MM.1S (cell line): ENCODE measurements around the gene KRTAP2-3.

ENCODE experiments used
- DNase-seq: peaks from one replicate; pipeline ENCODE4 v3.0.0-alpha.2; 2015
- H2AFZ ChIP-seq: fragments of 300-600 bp; sonication (generic); 2 replicates; pipeline ENCODE4 v1.6.0; 2016; ENCODE audit warnings: antibody characterized with exemption, low read length
- H3F3A ChIP-seq: fragments of 300-600 bp; sonication (generic); 2 replicates; pipeline ENCODE4 v1.6.1; 2016; ENCODE audit warnings: mild to moderate bottlenecking, antibody characterized with exemption, low read length, moderate library complexity, mixed read lengths; ENCODE audit not compliant: insufficient read depth
- H3K27ac ChIP-seq: fragments of 300-600 bp; sonication (generic); 2 replicates; pipeline ENCODE4 v1.5.1; 2016; ENCODE audit warnings: mild to moderate bottlenecking, low read length
- H3K27me3 ChIP-seq: fragments of 300-600 bp; sonication (generic); replicated peaks from 2 replicates; pipeline ENCODE4 v1.6.0; 2016; ENCODE audit warnings: low read length; ENCODE audit not compliant: insufficient read depth
- H3K36me3 ChIP-seq: fragments of 300-600 bp; sonication (generic); replicated peaks from 2 replicates; pipeline ENCODE4 v1.6.1; 2016; ENCODE audit warnings: mild to moderate bottlenecking, low read length, mixed read lengths; ENCODE audit not compliant: insufficient read depth
- H3K4me1 ChIP-seq: fragments of 300-600 bp; sonication (generic); 2 replicates; pipeline ENCODE4 v1.6.1; 2016; ENCODE audit warnings: low read length, mixed read lengths
- H3K4me2 ChIP-seq: fragments of 300-600 bp; sonication (generic); 2 replicates; pipeline ENCODE4 v1.6.0; 2016; ENCODE audit warnings: low read depth, low read length
- H3K4me3 ChIP-seq: fragments of 300-600 bp; sonication (generic); 2 replicates; pipeline ENCODE4 v1.5.1; 2016; ENCODE audit warnings: low read length, mixed read lengths
- H3K79me2 ChIP-seq: fragments of 300-600 bp; sonication (generic); 2 replicates; pipeline ENCODE4 v1.6.1; 2016; ENCODE audit warnings: mixed run types, low read length, mixed read lengths
- H3K9ac ChIP-seq: fragments of 300-600 bp; sonication (generic); 2 replicates; pipeline ENCODE4 v1.6.1; 2016; ENCODE audit warnings: low read length, mixed read lengths
- H3K9me2 ChIP-seq: fragments of 300-600 bp; sonication (generic); replicated peaks from 2 replicates; pipeline ENCODE4 v1.6.1; 2016; ENCODE audit warnings: mild to moderate bottlenecking, low read length, mixed read lengths; ENCODE audit not compliant: insufficient read depth
- H3K9me3 ChIP-seq: fragments of 300-600 bp; sonication (generic); replicated peaks from 2 replicates; pipeline ENCODE4 v1.6.1; 2016; ENCODE audit warnings: mild to moderate bottlenecking, low read length, mixed read lengths; ENCODE audit not compliant: insufficient read depth
- H4K20me1 ChIP-seq: fragments of 300-600 bp; sonication (generic); 2 replicates; pipeline ENCODE4 v1.6.1; 2016; ENCODE audit warnings: mild to moderate bottlenecking, low read length, moderate library complexity, mixed read lengths; ENCODE audit not compliant: insufficient read depth
- EZH2 ChIP-seq: fragments of 300-600 bp; sonication (generic); optimal IDR thresholded peaks from 2 replicates; pipeline ENCODE3; 2017; ENCODE audit warnings: low read depth, mild to moderate bottlenecking, antibody characterized with exemption, low read length, mixed read lengths
- EZH2phosphoT487 ChIP-seq: fragments of 300-600 bp; sonication (generic); IDR thresholded peaks from 2 replicates; pipeline ENCODE4 v1.6.1; 2018; ENCODE audit warnings: antibody characterized with exemption, low read length
- TF ChIP-seq, protein P1 (sequence below): fragments of 300-600 bp; sonication (generic); IDR thresholded peaks from 2 replicates; pipeline ENCODE4 v1.5.1; 2016; ENCODE audit warnings: antibody characterized with exemption, low read length, mixed read lengths

Gene KRTAP2-3

GRCh38 chr17:41020336-41020735 is 39.6 kb downstream of the KRTAP2-3 start:
- no peaks in the 10 kb centered on the region for H3K27me3 ChIP-seq
- H3K36me3 ChIP-seq, result no peaks in the 10 kb centered on the region
- no peak overlapping the region for H3K4me3 ChIP-seq
- no peaks in the 10 kb centered on the region for H3K4me1 ChIP-seq
- no peaks in the 10 kb centered on the region for H3F3A ChIP-seq
- no peak overlapping the region for H3K27ac ChIP-seq
- no peaks in the 10 kb centered on the region for H3K79me2 ChIP-seq
- no peak for DNase-seq
- H4K20me1 ChIP-seq, result no peaks in the 10 kb centered on the region
- no peaks in the 10 kb centered on the region for H3K9me2 ChIP-seq
- TF ChIP-seq EZH2phosphoT487, result no peak
- TF ChIP-seq EZH2, result no peak
- TF ChIP-seq, protein P1, sequence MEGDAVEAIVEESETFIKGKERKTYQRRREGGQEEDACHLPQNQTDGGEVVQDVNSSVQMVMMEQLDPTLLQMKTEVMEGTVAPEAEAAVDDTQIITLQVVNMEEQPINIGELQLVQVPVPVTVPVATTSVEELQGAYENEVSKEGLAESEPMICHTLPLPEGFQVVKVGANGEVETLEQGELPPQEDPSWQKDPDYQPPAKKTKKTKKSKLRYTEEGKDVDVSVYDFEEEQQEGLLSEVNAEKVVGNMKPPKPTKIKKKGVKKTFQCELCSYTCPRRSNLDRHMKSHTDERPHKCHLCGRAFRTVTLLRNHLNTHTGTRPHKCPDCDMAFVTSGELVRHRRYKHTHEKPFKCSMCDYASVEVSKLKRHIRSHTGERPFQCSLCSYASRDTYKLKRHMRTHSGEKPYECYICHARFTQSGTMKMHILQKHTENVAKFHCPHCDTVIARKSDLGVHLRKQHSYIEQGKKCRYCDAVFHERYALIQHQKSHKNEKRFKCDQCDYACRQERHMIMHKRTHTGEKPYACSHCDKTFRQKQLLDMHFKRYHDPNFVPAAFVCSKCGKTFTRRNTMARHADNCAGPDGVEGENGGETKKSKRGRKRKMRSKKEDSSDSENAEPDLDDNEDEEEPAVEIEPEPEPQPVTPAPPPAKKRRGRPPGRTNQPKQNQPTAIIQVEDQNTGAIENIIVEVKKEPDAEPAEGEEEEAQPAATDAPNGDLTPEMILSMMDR, result no peak
- H3K4me2 ChIP-seq, result no peak overlapping the region
- H3K9ac ChIP-seq, result no peak overlapping the region
- H2AFZ ChIP-seq, result no peak overlapping the region
- no peaks in the 10 kb centered on the region for H3K9me3 ChIP-seq

DNA sequence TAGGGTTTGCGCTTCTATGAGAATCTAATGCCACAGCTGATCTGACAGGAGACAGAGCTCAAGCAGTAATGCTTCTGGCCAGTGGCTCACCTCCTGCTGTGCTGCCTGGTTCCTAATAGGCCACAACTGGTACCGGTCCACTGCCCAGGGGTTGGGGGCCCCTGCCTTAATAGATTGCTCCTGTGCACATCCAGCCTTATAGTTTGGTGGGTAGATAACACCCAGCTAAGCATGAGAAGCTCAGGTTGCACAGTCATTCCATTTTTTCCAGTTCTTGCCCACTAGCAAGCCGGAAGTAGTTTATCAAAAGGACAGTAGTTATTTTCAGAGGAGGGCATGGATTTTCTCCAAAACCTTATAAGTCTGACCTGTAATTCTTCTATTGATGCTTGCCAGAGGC is 40.5 kb downstream of the KRTAP2-3 start:
- no peak overlapping the region for H3K27ac ChIP-seq
- H4K20me1 ChIP-seq, result no peaks in the 10 kb centered on the region
- no peaks in the 10 kb centered on the region for H3K27me3 ChIP-seq
- no peak overlapping the region for H2AFZ ChIP-seq
- no peaks in the 10 kb centered on the region for H3F3A ChIP-seq
- no peaks in the 10 kb centered on the region for H3K9me2 ChIP-seq
- no peaks in the 10 kb centered on the region for H3K4me1 ChIP-seq
- DNase-seq, result no peak
- H3K9ac ChIP-seq, result no peak overlapping the region
- H3K79me2 ChIP-seq, result no peaks in the 10 kb centered on the region
- no peaks in the 10 kb centered on the region for H3K36me3 ChIP-seq
- no peak overlapping the region for H3K4me2 ChIP-seq
- H3K4me3 ChIP-seq, result no peak overlapping the region
- no peaks in the 10 kb centered on the region for H3K9me3 ChIP-seq
- TF ChIP-seq, protein P1, result no peak
- TF ChIP-seq EZH2phosphoT487, result no peak
- TF ChIP-seq EZH2, result no peak

DNA sequence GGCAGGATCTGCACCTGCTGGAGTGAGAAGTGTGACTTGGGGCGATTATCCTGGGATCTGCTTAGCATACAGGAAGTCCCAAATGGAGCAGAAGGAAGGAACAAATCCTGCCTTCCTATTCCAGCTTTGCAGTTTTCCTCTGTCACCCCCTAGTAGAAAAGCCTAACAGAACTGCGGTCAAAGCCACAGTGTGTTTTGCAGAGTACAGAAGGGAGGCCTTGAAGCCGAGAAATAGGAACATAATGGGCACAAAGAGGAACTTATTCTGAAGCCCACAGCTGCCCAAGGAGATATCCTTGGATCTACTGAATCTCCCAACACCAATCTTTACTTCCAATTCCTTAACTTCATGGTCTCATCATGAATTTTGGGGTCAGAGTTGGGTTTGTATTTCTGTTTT is 41.4 kb downstream of the KRTAP2-3 start:
- Histone ChIP-seq H4K20me1 (no peaks in the 10 kb centered on the region), H3K27ac (no peak overlapping the region), H3K79me2 (no peaks in the 10 kb centered on the region), H3F3A (no peaks in the 10 kb centered on the region), H2AFZ (no peak overlapping the region), H3K9me2 (no peaks in the 10 kb centered on the region), H3K27me3 (no peaks in the 10 kb centered on the region), H3K4me1 (no peaks in the 10 kb centered on the region), H3K4me2 (no peak overlapping the region), H3K9me3 (no peaks in the 10 kb centered on the region), H3K9ac (no peak overlapping the region), H3K36me3 (no peaks in the 10 kb centered on the region), H3K4me3 (no peak overlapping the region)
- DNase-seq, result no peak
- TF ChIP-seq, protein P1, result no peak
- TF ChIP-seq EZH2phosphoT487 (no peak), EZH2 (no peak)
